HL-60 (cell line): ENCODE results near the gene WFDC13.

Experiments used
- CTCF ChIP-seq: IDR thresholded peaks from one replicate; pipeline ENCODE4 v1.5.1; 2011; ENCODE audit warnings: low read length, control low read depth, inconsistent platforms; ENCODE audit not compliant: insufficient read depth
- GABPA ChIP-seq: IDR thresholded peaks from 2 replicates; pipeline ENCODE4 v1.6.1; 2012; ENCODE audit warnings: low read depth
- POLR2AphosphoS5 ChIP-seq: IDR thresholded peaks from 2 replicates; pipeline ENCODE4 v1.6.1; 2012; ENCODE audit warnings: low read depth
- REST ChIP-seq: IDR thresholded peaks from 2 replicates; pipeline ENCODE4 v1.6.1; 2012; ENCODE audit warnings: low read depth; ENCODE audit not compliant: insufficient replicate concordance

GRCh38 chr20:45670139-45670538 is 31.7 kb upstream of the WFDC13 start, which contains the start of gene WFDC11:
- TF ChIP-seq CTCF (no peak), REST (no peak), POLR2AphosphoS5 (no peak), GABPA (no peak)
